Lower lobe of right lung (tissue), 2 donors: ENCODE results near the gene MPIG6B. TPM values are rescaled to one million over a fixed set of nuclear protein-coding genes. Genes with fewer than 3 reads are reported as not detected.
A peak's percentile ranks its signal among the peaks of the same experiment; 100 is the strongest.

Experiments
- ATAC-seq, 2 donors: fragments of 200-7000 bp; cut with Tn5 transposase; one replicate each; pipeline ENCODE4 v1.9.1; 2020 to 2022; ENCODE audit warnings: mild to moderate bottlenecking in 2 of 2, moderate library complexity in 2 of 2
- DNase-seq: peaks from one replicate; pipeline ENCODE4 v3.0.0-alpha.2; 2020
- H3K27ac ChIP-seq: fragments of 200-600 bp; one replicate; pipeline ENCODE4 v1.8.0; 2022
- H3K27me3 ChIP-seq: fragments of 200-600 bp; one replicate; pipeline ENCODE4 v1.8.0; 2022; ENCODE audit warnings: low read depth
- H3K36me3 ChIP-seq: fragments of 200-600 bp; one replicate; pipeline ENCODE4 v1.8.0; 2022; ENCODE audit warnings: mild to moderate bottlenecking
- H3K4me1 ChIP-seq: fragments of 200-600 bp; one replicate; pipeline ENCODE4 v1.8.0; 2022
- H3K4me3 ChIP-seq: fragments of 200-600 bp; one replicate; pipeline ENCODE4 v1.8.0; 2022; ENCODE audit warnings: mild to moderate bottlenecking
- H3K9me3 ChIP-seq: fragments of 200-600 bp; one replicate; pipeline ENCODE4 v1.8.0; 2022
- intact Hi-C: fragments of 100-400 bp; cut with DNase I; formaldehyde crosslinking; loops from one replicate; pipeline ENCODE4 v1.11.0; 2022
- total RNA-seq: library from RNA; stranded (reverse); fragmentation: NEBNext Ultra II Directional; extraction: Animal tissue kit (Norgen Biotek cat#: 25700); gene quantifications from one replicate; pipeline ENCODE4 v1.2.1, GENCODE V29; 2021
- TF ChIP-seq, protein P1 (sequence below): fragments of 200-600 bp; IDR thresholded peaks from one replicate; pipeline ENCODE4 v1.8.0; 2022; ENCODE audit warnings: antibody characterized with exemption, mild to moderate bottlenecking
- donor health status: DM: no; HTN: yes; CAD: no; lungs with severe emphysema.

Gene MPIG6B
- total RNA-seq, 1 donor from 2014 or later = 2.6 TPM

DNA sequence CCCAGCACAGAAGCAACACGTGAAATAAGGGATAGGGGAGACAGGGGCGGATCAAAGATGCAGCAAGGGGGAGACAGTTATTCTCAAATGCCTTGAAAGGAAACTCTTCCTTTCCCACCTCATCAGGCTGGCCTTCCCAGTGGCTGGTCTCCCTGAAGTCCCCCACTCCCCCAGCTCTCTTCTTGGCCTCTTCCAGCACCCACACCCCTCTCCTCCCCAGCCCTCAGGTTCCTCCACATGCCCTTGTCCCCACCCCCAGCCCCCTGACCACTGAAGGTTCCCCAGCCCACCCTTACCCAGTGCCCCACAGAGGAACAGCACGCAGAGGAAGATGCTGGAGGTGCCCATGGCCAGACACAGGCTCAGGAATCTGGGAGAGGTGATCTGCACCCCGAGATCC, 9.7 kb upstream of the MPIG6B start:
- no peaks in the 10 kb centered on the region for H3K36me3 ChIP-seq
- H3K27ac ChIP-seq = no peak overlapping the region
- DNase-seq (no peak), ATAC-seq (no peak)
- TF ChIP-seq, protein P1, sequence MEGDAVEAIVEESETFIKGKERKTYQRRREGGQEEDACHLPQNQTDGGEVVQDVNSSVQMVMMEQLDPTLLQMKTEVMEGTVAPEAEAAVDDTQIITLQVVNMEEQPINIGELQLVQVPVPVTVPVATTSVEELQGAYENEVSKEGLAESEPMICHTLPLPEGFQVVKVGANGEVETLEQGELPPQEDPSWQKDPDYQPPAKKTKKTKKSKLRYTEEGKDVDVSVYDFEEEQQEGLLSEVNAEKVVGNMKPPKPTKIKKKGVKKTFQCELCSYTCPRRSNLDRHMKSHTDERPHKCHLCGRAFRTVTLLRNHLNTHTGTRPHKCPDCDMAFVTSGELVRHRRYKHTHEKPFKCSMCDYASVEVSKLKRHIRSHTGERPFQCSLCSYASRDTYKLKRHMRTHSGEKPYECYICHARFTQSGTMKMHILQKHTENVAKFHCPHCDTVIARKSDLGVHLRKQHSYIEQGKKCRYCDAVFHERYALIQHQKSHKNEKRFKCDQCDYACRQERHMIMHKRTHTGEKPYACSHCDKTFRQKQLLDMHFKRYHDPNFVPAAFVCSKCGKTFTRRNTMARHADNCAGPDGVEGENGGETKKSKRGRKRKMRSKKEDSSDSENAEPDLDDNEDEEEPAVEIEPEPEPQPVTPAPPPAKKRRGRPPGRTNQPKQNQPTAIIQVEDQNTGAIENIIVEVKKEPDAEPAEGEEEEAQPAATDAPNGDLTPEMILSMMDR = no peak
- H3K9me3 ChIP-seq = no peaks in the 10 kb centered on the region
- intact Hi-C loops = no loop called here
- peaks cover 7% of the 10 kb centered on the region for H3K4me1 ChIP-seq
- no peak overlapping the region for H3K4me3 ChIP-seq
- no peaks in the 10 kb centered on the region for H3K27me3 ChIP-seq

DNA sequence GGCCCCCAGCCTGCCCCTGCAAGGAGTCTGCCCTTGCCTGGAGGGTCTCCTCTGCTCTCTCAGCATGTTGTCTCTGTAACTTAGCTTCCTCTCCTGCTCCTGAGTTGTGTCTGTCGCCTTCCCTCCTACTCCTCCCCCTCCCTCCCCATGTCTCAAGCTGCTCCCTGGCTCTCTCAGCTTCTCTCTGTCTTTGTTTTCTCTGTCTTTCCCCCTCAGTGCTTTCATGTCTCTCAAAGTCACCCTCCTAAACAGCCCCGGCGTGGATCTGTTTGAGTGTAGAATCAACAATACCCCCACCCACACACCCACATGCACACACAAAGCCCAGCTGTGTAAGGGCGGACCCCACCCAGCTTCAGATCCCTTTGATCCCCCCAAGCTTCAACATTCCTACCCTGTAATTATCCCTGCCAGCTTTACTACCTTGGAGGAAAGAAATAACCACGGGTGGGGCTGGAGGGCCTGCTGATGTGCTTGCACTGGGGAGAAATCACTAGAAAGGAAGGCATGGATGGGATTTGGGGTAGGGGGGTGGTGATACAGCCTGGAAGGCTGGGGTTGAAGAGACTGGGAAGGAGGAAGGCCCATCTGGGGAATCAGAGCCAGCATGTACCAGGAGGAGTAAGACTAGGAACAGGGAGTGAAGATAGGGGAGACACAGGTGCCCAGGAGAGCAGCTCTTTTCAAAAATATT, 9.0 kb upstream of the MPIG6B start:
- ATAC-seq (no peak), DNase-seq (no peak)
- H3K27ac ChIP-seq = no peak overlapping the region
- H3K9me3 ChIP-seq = no peaks in the 10 kb centered on the region
- no peak overlapping the region for H3K4me3 ChIP-seq
- intact Hi-C loops = no loop called here
- TF ChIP-seq, protein P1 = no peak
- H3K27me3 ChIP-seq = no peaks in the 10 kb centered on the region
- H3K36me3 ChIP-seq = no peaks in the 10 kb centered on the region
- peaks cover 7% of the 10 kb centered on the region for H3K4me1 ChIP-seq

DNA sequence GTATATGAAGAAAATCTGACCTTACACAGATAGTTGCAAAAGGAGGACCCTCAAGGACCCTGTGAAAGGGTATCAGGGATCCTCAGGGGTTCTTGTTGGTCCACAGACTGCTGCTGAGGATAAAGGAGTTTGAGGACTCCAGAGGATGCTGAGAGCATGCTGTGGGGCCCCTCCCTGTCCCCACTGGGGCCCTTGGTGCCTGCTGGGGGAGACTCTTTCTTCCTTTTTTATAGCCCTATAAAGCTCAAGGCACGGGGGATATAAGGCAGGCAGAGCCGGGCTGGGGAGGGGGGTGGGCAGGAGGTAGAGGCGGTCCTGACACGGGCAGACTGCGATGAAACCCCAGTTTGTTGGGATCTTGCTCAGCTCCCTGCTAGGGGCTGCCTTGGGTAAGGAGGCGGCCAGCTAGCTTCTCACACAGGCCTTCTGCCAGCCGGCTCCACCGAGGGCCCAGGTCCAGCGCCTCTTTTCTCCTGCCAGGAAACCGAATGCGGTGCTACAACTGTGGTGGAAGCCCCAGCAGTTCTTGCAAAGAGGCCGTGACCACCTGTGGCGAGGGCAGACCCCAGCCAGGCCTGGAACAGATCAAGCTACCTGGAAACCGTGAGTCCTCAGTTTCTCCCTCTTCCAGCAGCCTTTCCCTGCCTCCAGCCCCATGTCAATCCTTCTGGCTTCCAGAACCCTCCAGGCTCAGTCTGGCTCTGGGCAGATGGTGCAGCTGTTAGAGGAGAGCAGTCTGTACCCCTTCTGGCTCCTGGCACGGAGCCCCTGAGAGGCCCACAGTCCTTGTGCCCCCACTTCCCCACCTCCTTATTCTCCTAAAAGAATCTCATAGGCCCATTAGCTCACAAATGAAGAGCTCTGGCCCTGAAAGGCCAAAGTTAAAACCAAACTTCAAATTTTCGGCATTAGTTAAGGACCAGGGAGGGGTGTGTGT, 7.9 kb upstream of the MPIG6B start, which contains the start of gene LY6G6D:
LY6G6D (plus strand) TSS at position 327 of the 937 bp plus-strand sequence; CDS start at position 335, 8 bp downstream.
- intact Hi-C loops = no loop called here
- DNase-seq = no peak

DNA sequence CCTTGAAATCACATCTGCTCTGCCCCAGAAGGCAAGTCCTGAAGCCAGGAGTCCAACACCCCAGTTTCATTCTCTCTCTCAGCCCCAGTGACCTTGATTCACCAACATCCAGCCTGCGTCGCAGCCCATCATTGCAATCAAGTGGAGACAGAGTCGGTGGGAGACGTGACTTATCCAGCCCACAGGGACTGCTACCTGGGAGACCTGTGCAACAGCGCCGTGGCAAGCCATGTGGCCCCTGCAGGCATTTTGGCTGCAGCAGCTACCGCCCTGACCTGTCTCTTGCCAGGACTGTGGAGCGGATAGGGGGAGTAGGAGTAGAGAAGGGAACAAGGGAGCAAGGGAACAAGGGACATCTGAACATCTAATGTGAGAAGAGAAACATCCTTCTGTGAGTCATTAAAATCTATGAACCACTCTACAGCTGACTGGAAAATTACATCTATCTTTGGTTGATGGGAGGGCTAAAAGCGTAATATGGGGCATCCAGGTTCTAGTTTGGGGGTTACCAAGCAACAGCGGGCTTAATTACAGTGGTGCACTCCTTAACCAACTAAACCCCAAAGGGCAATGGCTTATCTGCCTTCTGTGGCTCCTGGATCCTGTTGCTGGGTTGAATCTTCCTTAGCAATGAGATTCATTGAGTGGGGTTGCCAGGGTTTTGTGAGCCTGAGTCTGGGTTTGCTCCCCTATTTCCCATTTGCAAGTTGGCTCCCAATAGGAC, 5.5 kb upstream of the MPIG6B start:
- Histone ChIP-seq H3K36me3 (no peaks in the 10 kb centered on the region), H3K27me3 (no peaks in the 10 kb centered on the region), H3K4me1 (no peaks in the 10 kb centered on the region), H3K4me3 (no peak overlapping the region), H3K9me3 (no peaks in the 10 kb centered on the region), H3K27ac (no peak overlapping the region)
- ATAC-seq (no peak), DNase-seq (no peak)
- TF ChIP-seq, protein P1 = no peak
- intact Hi-C loops = no loop called here

More for the DNA sequence above, 7.9 kb upstream of the MPIG6B start, which contains the start of gene LY6G6D:
- no peaks in the 10 kb centered on the region for H3K9me3 ChIP-seq
- no peak within 1 kb of the TSS for H3K27ac ChIP-seq
- H3K4me1 ChIP-seq = peaks cover 7% of the 10 kb centered on the region
- no peak for ATAC-seq
- H3K4me3 ChIP-seq = no peak within 1 kb of the TSS
- H3K36me3 ChIP-seq = no peaks in the 10 kb centered on the region
- no peaks in the 10 kb centered on the region for H3K27me3 ChIP-seq
- TF ChIP-seq, protein P1 = no peak

DNA sequence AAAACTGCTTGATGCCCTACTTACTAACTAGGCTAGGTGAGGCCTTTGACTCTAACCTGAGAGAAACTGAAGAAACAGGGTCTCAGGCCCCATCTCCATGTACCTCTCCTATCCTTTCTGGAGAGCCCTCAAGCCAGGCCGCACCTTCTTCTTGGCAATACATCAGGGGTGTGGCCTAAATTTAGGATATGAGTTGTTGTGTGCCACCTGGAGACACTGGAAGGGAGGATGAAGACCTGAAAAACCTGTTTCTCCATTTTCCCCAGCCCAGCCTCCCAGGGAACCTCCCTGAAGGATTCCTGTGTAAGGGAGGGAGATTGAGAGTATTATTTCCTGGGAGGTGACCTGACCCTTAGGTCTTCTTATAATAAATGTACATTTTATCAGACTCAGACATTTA, 4.9 kb upstream of the MPIG6B start:
- peak; percentile 48 for DNase-seq
- peak; percentile 76 to 84 for ATAC-seq
- H3K36me3 ChIP-seq = no peaks in the 10 kb centered on the region
- peak overlapping the region; percentile 18 for H3K27ac ChIP-seq
- no peaks in the 10 kb centered on the region for H3K4me1 ChIP-seq
- intact Hi-C loops = no loop called here
- TF ChIP-seq, protein P1 = no peak
- H3K4me3 ChIP-seq = no peak overlapping the region
- H3K27me3 ChIP-seq = no peaks in the 10 kb centered on the region
- no peaks in the 10 kb centered on the region for H3K9me3 ChIP-seq
